Left renal cortex interstitium (tissue), 4 donors: Measurements from ENCODE around the gene FADS2. TPM values are rescaled to one million over a fixed set of nuclear protein-coding genes. Genes with fewer than 3 reads are reported as not detected.

Experiments
- DNase-seq, 4 donors: peaks; one replicate each; pipeline ENCODE4 v3.0.0-alpha.2; 2013; ENCODE audit warnings: low read depth in 4 of 4, low spot score in 2 of 4, missing footprints in 1 of 4
- polyA plus RNA-seq, 4 donors: library from polyadenylated mRNA; unstranded; fragments of 120-200 nt; gene quantifications; one replicate each; pipeline ENCODE4 v1.2.1, GENCODE V29; 2013; ENCODE audit not compliant: insufficient read length in 4 of 4

Gene FADS2
- polyA plus RNA-seq, 4 donors: 82.9 to 117 (median 98.9) TPM

DNA sequence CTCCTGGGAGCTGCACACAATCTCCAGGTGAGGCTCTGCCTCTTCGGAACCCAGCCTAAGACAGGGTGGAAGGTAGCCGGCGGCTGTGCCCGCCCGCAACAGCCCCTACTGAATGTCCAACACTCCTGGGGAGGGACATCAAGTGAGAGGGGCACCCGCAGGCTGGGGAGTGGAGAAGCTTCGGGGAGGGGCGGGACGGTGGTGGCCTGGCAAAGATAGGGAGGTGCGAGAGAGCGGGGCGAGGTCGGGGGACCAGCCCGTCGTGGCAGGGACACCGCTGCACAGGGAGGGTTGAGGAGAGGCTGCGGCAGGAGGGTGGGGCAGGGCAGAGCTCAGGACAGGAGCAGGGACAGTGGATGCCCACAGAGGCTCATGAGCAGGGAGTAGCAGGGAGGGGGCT, 72.2 kb downstream of the FADS2 start:
- DNase-seq: no peak

GRCh38 chr11:61901397-61901796, 73.3 kb downstream of the FADS2 start:
- no peak for DNase-seq

DNA sequence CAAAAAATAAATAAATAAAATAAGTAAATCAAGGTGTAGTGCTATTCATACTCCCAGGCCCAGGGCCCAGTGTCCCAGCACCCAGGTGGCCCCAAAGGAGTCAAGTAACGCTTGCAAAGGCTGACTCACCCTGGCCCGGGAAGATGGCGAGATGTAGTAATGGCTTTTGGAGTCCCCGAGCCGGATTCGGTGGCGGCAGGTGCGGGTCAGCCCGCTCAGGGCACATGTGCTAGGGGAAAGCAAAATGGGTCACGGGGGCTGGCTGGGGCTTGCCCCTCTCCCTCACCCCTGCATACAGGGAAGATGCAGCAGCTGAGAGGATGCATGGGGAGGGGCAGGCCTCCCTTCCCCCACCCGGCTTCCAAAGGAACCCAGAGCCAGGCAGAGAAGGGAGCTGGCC, 74.2 kb downstream of the FADS2 start:
- DNase-seq: no peak

DNA sequence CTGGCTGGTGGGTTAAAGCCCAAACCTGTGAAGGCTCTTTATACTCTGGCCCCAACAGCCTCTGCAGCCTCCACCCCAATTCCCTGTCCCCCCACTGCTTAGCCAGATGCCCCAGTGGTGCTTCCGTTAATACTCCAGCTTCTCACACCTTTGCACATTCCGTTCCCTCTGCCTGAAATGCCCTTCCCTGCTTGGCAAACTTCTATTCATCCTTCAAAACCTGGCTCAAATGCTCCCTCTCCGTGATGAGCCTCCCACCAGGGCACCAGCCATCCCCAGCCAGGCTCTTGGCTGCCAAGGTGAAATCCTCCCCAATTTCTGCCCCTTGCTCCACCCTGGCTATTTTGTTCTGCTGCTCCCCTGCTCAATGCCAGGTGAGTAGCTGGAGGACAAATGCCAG, 75.7 kb downstream of the FADS2 start:
- DNase-seq: no peak

DNA sequence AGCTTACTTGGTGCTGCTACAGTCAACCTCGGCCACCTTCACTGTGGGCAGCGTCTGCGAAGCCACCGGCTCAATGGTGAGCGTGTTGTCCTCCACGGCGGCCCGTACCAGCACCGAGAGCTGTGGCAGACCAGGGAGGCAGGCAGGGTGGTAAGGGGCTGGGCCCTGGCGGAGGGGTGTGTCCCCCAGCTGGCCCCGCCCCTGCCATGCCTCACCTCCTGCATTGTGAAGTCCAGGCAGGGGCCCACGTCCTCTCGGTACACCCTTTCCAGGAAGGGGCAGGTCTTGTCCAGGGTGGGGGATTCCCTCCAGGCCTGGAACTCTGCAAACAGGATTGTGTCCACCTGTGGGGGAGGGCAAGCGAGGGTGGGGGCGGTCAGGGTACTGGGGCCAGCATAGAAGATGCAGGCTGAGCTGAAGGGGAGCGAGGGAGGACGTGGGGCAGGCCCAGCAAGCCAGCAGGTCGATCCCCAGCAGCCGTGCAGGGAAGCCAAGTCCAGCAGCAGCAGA, 76.5 kb downstream of the FADS2 start:
- DNase-seq: no peak

DNA sequence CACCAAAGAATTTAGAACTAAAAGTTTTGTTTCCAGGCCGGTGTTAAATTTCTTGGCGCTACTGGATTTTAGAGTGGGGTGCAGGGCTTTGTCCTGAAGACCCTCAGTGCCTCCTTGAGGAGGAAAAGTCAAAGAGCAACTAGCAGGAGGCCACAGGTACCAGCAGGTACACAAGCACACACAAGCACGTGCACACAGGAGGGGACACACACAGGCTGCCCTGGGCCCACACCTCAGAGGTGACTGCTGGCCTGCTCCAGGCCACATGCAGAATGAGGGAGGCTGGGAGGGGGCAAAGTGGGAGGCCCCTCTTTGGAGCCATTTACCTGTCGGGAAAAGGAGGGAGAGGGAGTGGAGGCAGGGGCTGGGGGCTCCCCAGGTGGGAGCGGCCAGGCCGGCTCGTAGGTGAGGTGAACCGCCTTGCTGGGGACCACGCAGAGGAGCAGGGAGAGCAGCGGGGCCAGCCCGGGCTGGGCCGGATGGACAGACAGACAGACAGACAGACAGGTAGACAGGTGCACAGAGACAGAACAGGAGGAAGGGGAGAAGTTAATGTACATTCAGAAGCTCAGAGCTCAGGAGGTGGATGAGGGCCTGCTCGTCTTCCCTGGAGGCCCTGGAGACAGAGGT, 77.1 kb downstream of the FADS2 start:
- DNase-seq: no peak

- no peak for DNase-seq
These were observed 77.9 kb downstream of the FADS2 start for GRCh38 chr11:61905801-61906521.

DNA sequence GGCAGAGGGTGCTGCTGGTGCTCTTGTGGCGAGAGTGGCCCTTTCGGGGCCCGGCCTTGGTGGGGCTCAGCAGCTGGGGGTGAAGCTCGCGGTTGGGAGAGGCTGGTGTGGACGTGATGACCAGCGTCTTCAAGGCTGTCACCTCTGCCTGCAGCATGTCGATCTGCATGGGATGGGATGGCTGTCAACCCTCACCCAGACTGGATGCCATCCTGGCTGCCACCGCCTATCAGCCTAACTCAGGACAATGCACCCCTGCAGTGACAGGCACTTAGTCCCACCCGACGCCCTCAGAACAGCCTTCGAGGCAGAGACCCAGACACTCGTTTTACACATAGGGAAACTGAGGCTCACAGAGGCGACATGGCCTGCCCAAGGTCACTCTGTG, 78.4 kb downstream of the FADS2 start:
- DNase-seq: no peak

- DNase-seq: no peak
These were observed 79.2 kb downstream of the FADS2 start for GRCh38 chr11:61907282-61907681.

GRCh38 chr11:61907871-61908729, 80.0 kb downstream of the FADS2 start:
- DNase-seq: no peak

DNA sequence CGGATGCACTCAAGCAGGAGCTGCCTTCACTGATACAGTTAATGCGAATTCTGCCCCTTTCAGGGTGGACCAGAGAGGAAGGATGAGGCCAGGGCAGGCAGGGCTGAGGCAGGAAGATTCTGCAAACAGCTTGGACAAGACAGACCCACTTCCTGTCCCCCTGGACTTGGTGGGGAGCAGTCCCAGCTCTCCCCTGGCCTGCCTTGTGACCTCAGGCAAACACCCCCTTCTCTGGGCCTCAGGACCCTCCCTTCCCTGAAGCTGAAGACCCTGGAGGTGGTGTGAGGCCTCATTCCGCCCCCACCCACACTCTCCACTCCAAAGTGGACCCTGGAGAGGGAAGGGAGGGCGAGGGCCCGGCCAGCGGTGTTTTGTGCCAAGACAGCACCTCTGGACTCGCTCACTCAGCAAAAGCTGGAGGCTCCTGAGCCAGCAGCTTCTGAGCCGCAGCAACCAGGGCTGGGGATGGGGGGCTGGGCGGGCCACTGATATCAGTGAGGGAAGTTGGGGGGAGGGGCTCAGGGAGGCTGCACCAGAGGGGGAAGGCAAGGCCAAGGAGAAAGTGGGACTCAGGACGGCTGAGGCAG, 80.7 kb downstream of the FADS2 start:
- DNase-seq: no peak

DNA sequence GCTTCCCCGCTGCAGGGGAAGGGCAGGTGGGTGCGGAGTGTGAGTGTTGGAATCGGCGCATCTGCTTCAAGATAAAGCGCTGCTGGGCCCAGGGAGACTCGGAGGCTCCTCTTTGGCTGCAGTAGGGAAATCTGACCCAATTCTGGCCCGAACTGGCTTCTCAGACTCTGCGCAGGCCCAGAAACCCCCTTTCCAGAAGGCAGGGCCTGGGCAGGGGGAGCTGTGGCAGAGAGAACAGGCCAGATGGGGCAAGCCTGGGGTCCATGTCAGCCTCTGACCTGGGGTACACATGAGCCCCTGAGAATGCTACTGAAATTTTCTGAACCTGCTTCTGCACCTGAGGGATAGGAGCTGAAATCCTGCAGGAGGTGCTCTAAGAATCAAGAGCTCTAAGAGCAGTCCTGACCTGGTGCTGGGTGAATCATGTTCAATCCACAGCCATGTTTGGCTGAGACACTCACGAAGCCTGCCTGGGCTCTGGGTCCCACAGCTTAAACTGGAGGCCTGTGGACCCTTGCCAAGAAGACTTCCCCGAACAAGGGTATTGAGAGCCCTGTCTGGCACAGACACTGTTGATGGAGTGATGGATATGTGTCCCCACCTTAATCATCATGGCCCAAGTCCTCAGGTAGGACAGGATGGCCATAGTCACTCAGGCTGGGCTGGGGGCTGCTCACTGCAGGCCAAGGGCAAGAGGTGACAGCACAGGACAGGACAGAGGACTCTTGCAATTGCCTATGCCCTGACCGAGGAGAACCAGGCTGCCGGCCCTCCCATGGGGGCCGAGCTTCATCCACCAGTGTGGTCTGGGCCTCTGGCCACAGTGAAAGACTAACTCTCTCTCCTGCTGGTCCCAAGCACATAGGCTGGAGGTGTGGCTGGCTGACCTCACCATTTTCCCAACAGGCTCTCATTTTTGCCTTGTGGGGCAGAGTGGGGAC, 82.4 kb downstream of the FADS2 start:
- no peak for DNase-seq

GRCh38 chr11:61911128-61911700, 83.1 kb downstream of the FADS2 start:
- DNase-seq: no peak

- no peak for DNase-seq
These were observed 83.8 kb downstream of the FADS2 start for GRCh38 chr11:61911701-61912529.

DNA sequence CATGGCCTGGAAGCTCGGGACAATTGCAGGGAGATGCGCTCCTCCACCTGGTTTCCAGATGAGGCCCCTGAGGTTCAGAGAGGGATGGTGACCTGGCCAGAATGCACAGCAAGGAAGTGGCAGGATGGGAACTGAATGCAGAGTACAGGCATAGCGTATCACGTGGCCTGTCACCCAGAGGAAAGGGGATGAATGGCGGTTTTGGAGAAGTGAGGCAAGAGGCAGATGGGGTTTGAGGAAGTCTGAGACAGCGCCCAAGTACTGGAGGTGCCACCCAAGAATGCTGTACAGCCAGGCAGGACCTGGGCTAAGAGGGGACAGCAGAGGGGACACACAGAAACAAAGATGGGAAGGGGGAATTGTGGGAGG, 84.4 kb downstream of the FADS2 start:
- DNase-seq: no peak

GRCh38 chr11:61912991-61913698, 85.0 kb downstream of the FADS2 start:
- no peak for DNase-seq

DNA sequence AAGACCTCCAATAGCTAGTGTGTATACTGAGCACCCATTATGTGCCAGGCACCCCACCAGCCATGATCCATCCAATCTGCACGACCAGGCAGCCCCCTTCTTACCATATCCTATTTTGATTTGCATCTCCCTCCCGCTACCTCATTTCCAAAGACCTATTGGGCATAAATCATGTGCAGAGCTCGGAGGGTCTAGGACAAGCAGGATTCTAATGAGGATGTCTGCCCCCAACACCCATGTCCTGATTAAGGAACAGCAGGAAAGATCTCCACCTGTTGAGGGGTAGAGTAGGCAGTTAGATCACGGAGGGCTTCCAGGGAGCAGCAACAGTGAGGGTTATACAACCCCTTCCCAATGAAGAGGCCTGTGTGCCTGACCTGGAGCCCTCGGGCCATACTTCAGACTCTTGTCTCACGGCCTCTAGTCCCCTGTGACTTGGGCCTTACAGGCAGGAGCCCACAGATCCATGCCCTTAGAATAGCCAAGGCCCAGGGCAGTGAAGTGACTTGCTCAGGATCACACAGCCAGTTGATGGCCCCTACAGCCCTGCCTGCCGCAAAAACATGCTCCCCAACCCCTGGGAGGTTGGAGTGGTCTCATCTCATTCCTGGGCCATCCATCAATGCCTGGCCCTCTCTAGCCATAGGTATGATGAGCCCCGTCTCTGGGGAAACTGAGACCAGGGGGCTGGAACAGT, 85.7 kb downstream of the FADS2 start:
- no peak for DNase-seq
